IMR-90 (cell line): Measurements from ENCODE around the gene CLMP. TPM values are rescaled to one million over a fixed set of nuclear protein-coding genes. Genes with fewer than 3 reads are reported as not detected.

Source experiments
- ATAC-seq: fragments of 200-7000 bp; cut with Tn5 transposase; 2 replicates; pipeline ENCODE4 v1.9.1; 2020; ENCODE audit warnings: low read depth, mild to moderate bottlenecking, moderate library complexity
- BruUV-seq: library from RNA; stranded (reverse); fragments of 400-500 nt; replicated peaks from 2 replicates; lab custom pipeline; 2021; lab: Mats Ljungman, UMichigan
- CTCF ChIA-PET: fragments of 300-600 bp; formaldehyde crosslinking; extraction: SDS; loops from one replicate; lab custom pipeline; 2021; ENCODE audit warnings: antibody characterized with exemption; lab: Yijun Ruan, JAX
- POLR2A ChIA-PET: fragments of 300-600 bp; sonication (Branson Sonifier 250); formaldehyde crosslinking; loops from one replicate; lab custom pipeline; 2022; ENCODE audit warnings: antibody characterized with exemption; ENCODE audit not compliant: unreplicated experiment; lab: Charles Lee
- DNase-seq: peaks from one replicate; pipeline ENCODE4 v3.0.0; 2013
- H2AFZ ChIP-seq: replicated peaks from 2 replicates; pipeline ENCODE3; 2013; ENCODE audit warnings: low read length, mild to moderate bottlenecking; ENCODE audit not compliant: poor library complexity
- H2AK5ac ChIP-seq: 2 replicates; pipeline ENCODE4 v1.6.1; 2013; ENCODE audit warnings: low read depth, low read length, inconsistent platforms
- H2AK9ac ChIP-seq: replicated peaks from 2 replicates; pipeline ENCODE3; 2013; ENCODE audit warnings: mild to moderate bottlenecking, low read depth, low read length, moderate library complexity; ENCODE audit not compliant: poor library complexity
- H2BK120ac ChIP-seq: 2 replicates; pipeline ENCODE4 v1.6.1; 2013; ENCODE audit warnings: low read depth, low read length, inconsistent platforms
- H2BK15ac ChIP-seq: 3 replicates; pipeline ENCODE4 v1.6.1; 2013; ENCODE audit warnings: low read depth, low read length, inconsistent platforms
- H2BK20ac ChIP-seq: 2 replicates; pipeline ENCODE4 v1.6.1; 2013; ENCODE audit warnings: low read depth, mild to moderate bottlenecking, inconsistent platforms, low read length, moderate library complexity
- H2BK5ac ChIP-seq: 2 replicates; pipeline ENCODE4 v1.6.1; 2013; ENCODE audit warnings: mild to moderate bottlenecking, low read depth, low read length, inconsistent platforms; ENCODE audit not compliant: poor library complexity, severe bottlenecking
- H3K14ac ChIP-seq: replicated peaks from 2 replicates; pipeline ENCODE4 v1.6.1; 2013; ENCODE audit warnings: low read depth, low read length, inconsistent platforms
- H3K18ac ChIP-seq: 2 replicates; pipeline ENCODE4 v1.6.1; 2013; ENCODE audit warnings: low read depth, low read length, control low read depth
- H3K23ac ChIP-seq: 2 replicates; pipeline ENCODE4 v1.6.1; 2013; ENCODE audit warnings: low read depth, low read length, inconsistent platforms
- H3K27ac ChIP-seq: 2 replicates; pipeline ENCODE4 v1.5.1; 2013; ENCODE audit warnings: mild to moderate bottlenecking, control low read depth, low read length; ENCODE audit not compliant: insufficient read depth
- H3K27me3 ChIP-seq: 2 replicates; pipeline ENCODE4 v1.6.1; 2013; ENCODE audit warnings: low read length; ENCODE audit not compliant: control insufficient read depth, insufficient read depth
- H3K36me3 ChIP-seq: 2 replicates; pipeline ENCODE4 v1.6.1; 2013; ENCODE audit warnings: low read length, mixed read lengths; ENCODE audit not compliant: control insufficient read depth, insufficient read depth
- H3K4ac ChIP-seq: 2 replicates; pipeline ENCODE4 v1.6.1; 2013; ENCODE audit warnings: low read depth, low read length, inconsistent platforms
- H3K4me1 ChIP-seq: 2 replicates; pipeline ENCODE4 v1.6.1; 2013; ENCODE audit warnings: low read length, mixed read lengths; ENCODE audit not compliant: control insufficient read depth, insufficient read depth
- H3K4me2 ChIP-seq: 2 replicates; pipeline ENCODE4 v1.6.1; 2013; ENCODE audit warnings: low read depth, mild to moderate bottlenecking, control low read depth, low read length, moderate library complexity
- H3K4me3 ChIP-seq: 2 replicates; pipeline ENCODE4 v1.5.1; 2013; ENCODE audit warnings: low read depth, mild to moderate bottlenecking, control low read depth, low read length, moderate library complexity; ENCODE audit not compliant: insufficient read depth
- H3K56ac ChIP-seq: 2 replicates; pipeline ENCODE4 v1.6.1; 2013; ENCODE audit warnings: low read length, inconsistent platforms; ENCODE audit not compliant: insufficient read depth; ENCODE audit errors: extremely low read depth
- H3K79me1 ChIP-seq, 2 experiments: 2 replicates each; pipeline ENCODE4 v1.6.1; 2013; ENCODE audit warnings: low read length in 2 of 2, inconsistent platforms in 1 of 2, low read depth in 1 of 2
- H3K9ac ChIP-seq: 2 replicates; pipeline ENCODE4 v1.6.1; 2013; ENCODE audit warnings: low read depth, low read length, control low read depth
- H3K9me1 ChIP-seq: 2 replicates; pipeline ENCODE4 v1.6.1; 2013; ENCODE audit warnings: low read length, inconsistent platforms; ENCODE audit not compliant: insufficient read depth
- H3K9me3 ChIP-seq: 2 replicates; pipeline ENCODE4 v1.6.1; 2013; ENCODE audit warnings: low read length; ENCODE audit not compliant: control insufficient read depth, insufficient read depth
- H4K20me1 ChIP-seq: 2 replicates; pipeline ENCODE4 v1.6.1; 2013; ENCODE audit warnings: low read length, inconsistent platforms; ENCODE audit not compliant: insufficient read depth
- H4K5ac ChIP-seq: 2 replicates; pipeline ENCODE4 v1.6.1; 2013; ENCODE audit warnings: mild to moderate bottlenecking, low read depth, low read length, control low read depth
- H4K8ac ChIP-seq, 2 experiments: 2 replicates each; pipeline ENCODE4 v1.6.1; 2013; ENCODE audit warnings: low read depth in 2 of 2, low read length in 2 of 2, control low read depth in 1 of 2, inconsistent platforms in 1 of 2
- H4K91ac ChIP-seq: 2 replicates; pipeline ENCODE4 v1.6.1; 2013; ENCODE audit warnings: low read depth, low read length, inconsistent platforms; ENCODE audit not compliant: insufficient read depth
- CEBPB ChIP-seq: IDR thresholded peaks from 2 replicates; pipeline ENCODE4 v1.6.1; 2012; ENCODE audit warnings: low read depth, low read length, improper control_type of control experiment
- FOS ChIP-seq: fragments of 150-350 bp; IDR thresholded peaks from 2 replicates; pipeline ENCODE4 v1.6.1; 2016; ENCODE audit warnings: low read depth, low read length
- MAFK ChIP-seq: IDR thresholded peaks from 2 replicates; pipeline ENCODE4 v1.6.1; 2012; ENCODE audit warnings: low read depth, low read length, improper control_type of control experiment
- MAZ ChIP-seq: IDR thresholded peaks from 2 replicates; pipeline ENCODE4 v1.6.1; 2012; ENCODE audit warnings: low read depth, mild to moderate bottlenecking, low read length, improper control_type of control experiment, moderate library complexity, borderline replicate concordance
- NFE2L2 ChIP-seq: fragments of 150-350 bp; IDR thresholded peaks from 2 replicates; pipeline ENCODE4 v1.6.1; 2016; ENCODE audit warnings: low read depth, mild to moderate bottlenecking, low read length
- POLR2A ChIP-seq: IDR thresholded peaks from 2 replicates; pipeline ENCODE4 v1.6.1; 2012; ENCODE audit warnings: mild to moderate bottlenecking, low read depth, low read length
- RAD21 ChIP-seq: IDR thresholded peaks from 2 replicates; pipeline ENCODE4 v1.6.1; 2012; ENCODE audit warnings: low read length, improper control_type of control experiment
- RCOR1 ChIP-seq: IDR thresholded peaks from 2 replicates; pipeline ENCODE4 v1.6.1; 2012; ENCODE audit warnings: mild to moderate bottlenecking, low read length, improper control_type of control experiment; ENCODE audit not compliant: insufficient replicate concordance
- RFX5 ChIP-seq: IDR thresholded peaks from 2 replicates; pipeline ENCODE4 v1.8.0; 2012; ENCODE audit warnings: low read depth, mild to moderate bottlenecking, low read length, moderate library complexity
- whole genome bisulfite sequencing, 2 experiments: methylation state at CpG; one replicate each; pipeline versions ENCODE4 v1.1.5 to v1.1.7; 2013; ENCODE audit warnings: missing lambda C conversion rate in 2 of 2; ENCODE audit not compliant: insufficient read length in 1 of 2; ENCODE audit errors: extremely low coverage in 2 of 2; 5-methylcytosine and 5-hydroxymethylcytosine counted together
- dilution Hi-C: fragments of 300-500 bp; cut with HindIII; formaldehyde crosslinking; loops from one replicate; pipeline ENCODE4 v1.14.3; 2018; ENCODE audit warnings: low sequenced_read_pairs; ENCODE audit not compliant: unreplicated experiment
- in situ Hi-C: fragments of 300-500 bp; cut with MboI; formaldehyde crosslinking; loops from 3 replicates; pipeline ENCODE4 v1.14.3; 2019; ENCODE audit warnings: low sequenced_read_pairs, inconsistent platforms, mixed read lengths
- intact Hi-C: fragments of 100-400 bp; cut with micrococcal nuclease; formaldehyde crosslinking; loops from 2 replicates; pipeline ENCODE4 v1.10.0; 2022
- polyA plus RNA-seq, 3 experiments: library from polyadenylated mRNA; depleted of rRNA; stranded (reverse); fragments of >200 nt; gene quantifications; 2 replicates each; pipeline ENCODE4 v1.2.3, GENCODE V29; 2012; ENCODE audit warnings: low replicate concordance in 1 of 3
- total RNA-seq: library from RNA; depleted of rRNA; stranded (reverse); fragments of >200 nt; gene quantifications from 2 replicates; pipeline ENCODE4 v1.2.3, GENCODE V29; 2012
- TF ChIP-seq, protein P1 (sequence below): conservative IDR thresholded peaks from 2 replicates; pipeline ENCODE4 v1.5.1; 2012; ENCODE audit warnings: mild to moderate bottlenecking, low read depth, low read length, improper control_type of control experiment

Gene CLMP
- total and polyA plus RNA-seq, 2 of the 4 experiments (the other 2 are of a cell fraction) = 54.7 to 95.7 TPM

DNA sequence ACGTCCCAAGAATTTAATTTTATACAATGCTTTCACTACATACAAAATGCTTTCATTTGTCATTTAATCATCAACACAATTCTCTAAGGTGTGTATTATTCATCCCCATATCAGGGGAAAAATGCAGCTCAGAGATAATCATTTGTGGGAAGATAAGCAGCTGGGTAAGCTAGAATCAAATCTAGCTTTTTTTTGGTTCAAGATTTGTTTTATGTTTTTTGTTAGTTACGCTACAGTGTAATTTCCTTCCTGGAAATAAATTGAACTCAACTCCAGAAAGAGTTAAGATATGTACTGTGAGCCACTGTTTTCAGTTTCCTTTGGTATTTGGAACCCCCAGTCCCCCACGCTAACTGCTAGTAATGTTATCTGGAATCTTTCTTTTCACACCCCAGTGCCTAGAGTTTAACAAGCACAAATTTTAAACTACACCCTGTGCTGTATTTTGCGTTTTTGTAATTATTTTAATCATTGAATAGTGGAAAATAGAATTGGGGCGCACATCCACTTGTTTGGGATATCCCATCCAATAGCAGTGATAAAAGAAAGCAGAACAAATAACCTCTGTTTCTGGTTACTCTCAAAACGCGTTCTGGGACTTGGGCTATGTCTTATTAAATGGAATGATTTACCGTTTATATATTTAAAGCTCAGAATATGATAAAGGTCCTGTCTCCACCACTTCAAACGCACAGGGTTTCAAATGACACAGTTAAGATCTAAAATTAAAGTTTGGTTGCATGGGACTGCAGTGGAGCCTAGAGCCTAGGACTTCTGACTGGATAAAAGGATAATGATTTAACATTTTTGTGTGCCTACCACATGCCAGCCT lies 131.0 kb downstream of the CLMP start:
- Histone ChIP-seq H2AFZ (no peak overlapping the region), H3K14ac (peak overlapping the region; percentile 75; the same call in 1 of the 2 replicates), H3K9me1 (no peaks in the 10 kb centered on the region), H3K27ac (peak overlapping the region; percentile 95; the same call in 1 of the 2 replicates), H2BK120ac (peak overlapping the region; percentile 2; the same call in 1 of the 2 replicates), H4K5ac (peak overlapping the region; percentile 22; the same call in 1 of the 2 replicates), H3K27me3 (no peaks in the 10 kb centered on the region), H2BK20ac (no peak overlapping the region), H4K20me1 (peaks cover 29% of the 10 kb centered on the region), H3K4me3 (no peak overlapping the region), H3K4me2 (peak overlapping the region; percentile 91; the same call in 1 of the 2 replicates), H3K4ac (peak overlapping the region; percentile 100; the same call in 1 of the 2 replicates), H3K79me1 (peaks cover 10 to 46% of the 10 kb centered on the region in 2 experiments), H4K91ac (peak overlapping the region; percentile 19), H2BK15ac (no peak overlapping the region; the same call in 2 of the 3 replicates), H3K9me3 (no peaks in the 10 kb centered on the region), H2AK9ac (no peak overlapping the region), H3K36me3 (peaks cover 21% of the 10 kb centered on the region), H3K23ac (peak overlapping the region; percentile 100), H2AK5ac (no peak overlapping the region), H3K18ac (no peak overlapping the region), H3K4me1 (peaks cover 5% of the 10 kb centered on the region), H3K9ac (peak overlapping the region; percentile 99; the same call in 1 of the 2 replicates), H4K8ac (peak overlapping the region; percentile 96 to 100; a peak in 3 of 4 replicates), H2BK5ac (peak overlapping the region; percentile 97), H3K56ac (peak overlapping the region; percentile 100)
- intact Hi-C loops = loop anchor here (2.0 kb wide), 1 partner anchor 183 kb away; no protein-coding TSS in a partner anchor
- ATAC-seq = no peak
- no peak for DNase-seq
- WGBS, 2 experiments = no CpG with 5 or more reads among the region's 9 CpGs
- ChIA-PET CTCF (interaction anchor here (0.5 to 1.5 kb wide), 3 partner anchors 197 to 861 kb away, joined by 3 to 4 read pairs (median 4); no protein-coding TSS in a partner anchor), POLR2A (no interaction called here)
- BruUV-seq = no TSS peak
- no peak for TF ChIP-seq FOS
- no peak for TF ChIP-seq RFX5
- TF ChIP-seq MAZ = no peak
- TF ChIP-seq RAD21 = no peak
- TF ChIP-seq NFE2L2 = no peak
- TF ChIP-seq MAFK = no peak
- TF ChIP-seq, protein P1, sequence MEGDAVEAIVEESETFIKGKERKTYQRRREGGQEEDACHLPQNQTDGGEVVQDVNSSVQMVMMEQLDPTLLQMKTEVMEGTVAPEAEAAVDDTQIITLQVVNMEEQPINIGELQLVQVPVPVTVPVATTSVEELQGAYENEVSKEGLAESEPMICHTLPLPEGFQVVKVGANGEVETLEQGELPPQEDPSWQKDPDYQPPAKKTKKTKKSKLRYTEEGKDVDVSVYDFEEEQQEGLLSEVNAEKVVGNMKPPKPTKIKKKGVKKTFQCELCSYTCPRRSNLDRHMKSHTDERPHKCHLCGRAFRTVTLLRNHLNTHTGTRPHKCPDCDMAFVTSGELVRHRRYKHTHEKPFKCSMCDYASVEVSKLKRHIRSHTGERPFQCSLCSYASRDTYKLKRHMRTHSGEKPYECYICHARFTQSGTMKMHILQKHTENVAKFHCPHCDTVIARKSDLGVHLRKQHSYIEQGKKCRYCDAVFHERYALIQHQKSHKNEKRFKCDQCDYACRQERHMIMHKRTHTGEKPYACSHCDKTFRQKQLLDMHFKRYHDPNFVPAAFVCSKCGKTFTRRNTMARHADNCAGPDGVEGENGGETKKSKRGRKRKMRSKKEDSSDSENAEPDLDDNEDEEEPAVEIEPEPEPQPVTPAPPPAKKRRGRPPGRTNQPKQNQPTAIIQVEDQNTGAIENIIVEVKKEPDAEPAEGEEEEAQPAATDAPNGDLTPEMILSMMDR = no peak
- no peak for TF ChIP-seq CEBPB
- no peak for TF ChIP-seq RCOR1
- TF ChIP-seq POLR2A = no peak
- in situ Hi-C loops = no loop called here
- dilution Hi-C loops = no loop called here
